PC-9 (cell line): ENCODE measurements around the gene IMMP2L. TPM values are rescaled to one million over a fixed set of nuclear protein-coding genes. Genes with fewer than 3 reads are reported as not detected.

Experiments
- BruUV-seq: library from RNA; stranded (reverse); fragments of 400-500 nt; replicated peaks from 2 replicates; lab custom pipeline; 2021; lab: Mats Ljungman, UMichigan
- CTCF ChIA-PET: fragments of 300-600 bp; sonication (Branson Sonifier 250); formaldehyde crosslinking; loops from one replicate; lab custom pipeline; 2022; ENCODE audit warnings: antibody characterized with exemption; lab: Charles Lee
- POLR2A ChIA-PET: fragments of 300-600 bp; sonication (Branson Sonifier 250); formaldehyde crosslinking; loops from one replicate; lab custom pipeline; 2022; ENCODE audit warnings: antibody characterized with exemption; ENCODE audit not compliant: unreplicated experiment; lab: Charles Lee
- DNase-seq, 2 experiments: peaks; one replicate each; pipeline versions ENCODE4 v3.0.0 to v3.0.0-alpha.2; 2015 to 2022; ENCODE audit warnings: mixed read lengths in 1 of 2
- H2AFZ ChIP-seq: fragments of 200-600 bp; sonication (generic); 2 replicates; pipeline ENCODE4 v1.8.1; 2017; ENCODE audit warnings: antibody characterized with exemption
- H3F3A ChIP-seq: fragments of 200-600 bp; sonication (generic); 2 replicates; pipeline ENCODE4 v1.8.1; 2017; ENCODE audit warnings: antibody characterized with exemption, mild to moderate bottlenecking, low read depth; ENCODE audit not compliant: insufficient read depth
- H3K27ac ChIP-seq: fragments of 200-600 bp; sonication (generic); 2 replicates; pipeline ENCODE4 v1.6.1; 2016; ENCODE audit warnings: mixed run types
- H3K27me3 ChIP-seq: fragments of 200-600 bp; sonication (generic); 2 replicates; pipeline ENCODE4 v1.6.1; 2016; ENCODE audit warnings: low read depth, mixed run types; ENCODE audit not compliant: insufficient read depth
- H3K36me3 ChIP-seq: fragments of 200-600 bp; sonication (generic); 2 replicates; pipeline ENCODE4 v1.6.1; 2016; ENCODE audit warnings: low read depth, mixed run types
- H3K4me1 ChIP-seq: fragments of 200-600 bp; sonication (generic); replicated peaks from 2 replicates; pipeline ENCODE4 v1.6.1; 2016; ENCODE audit warnings: mixed run types; ENCODE audit not compliant: insufficient read depth
- H3K4me2 ChIP-seq: fragments of 200-600 bp; sonication (generic); 2 replicates; pipeline ENCODE4 v1.6.1; 2017; ENCODE audit warnings: mixed run types
- H3K4me3 ChIP-seq: fragments of 200-600 bp; sonication (generic); 2 replicates; pipeline ENCODE4 v1.6.1; 2016; ENCODE audit warnings: mixed run types
- H3K79me2 ChIP-seq: fragments of 200-600 bp; sonication (generic); 2 replicates; pipeline ENCODE4 v1.6.1; 2017; ENCODE audit warnings: low read depth, mixed run types
- H3K9me2 ChIP-seq: fragments of 200-600 bp; sonication (generic); 2 replicates; pipeline ENCODE4 v1.8.1; 2017; ENCODE audit warnings: mild to moderate bottlenecking; ENCODE audit not compliant: insufficient read depth
- H3K9me3 ChIP-seq: fragments of 200-600 bp; sonication (generic); 2 replicates; pipeline ENCODE4 v1.8.1; 2016; ENCODE audit warnings: low read depth; ENCODE audit not compliant: insufficient read depth
- H4K20me1 ChIP-seq: fragments of 200-600 bp; sonication (generic); 2 replicates; pipeline ENCODE4 v1.8.1; 2017; ENCODE audit not compliant: insufficient read depth
- CTCF ChIP-seq: fragments of 200-600 bp; sonication (generic); conservative IDR thresholded peaks from 2 replicates; pipeline ENCODE4 v1.6.1; 2017; ENCODE audit warnings: mixed run types, antibody characterized with exemption, mild to moderate bottlenecking, moderate library complexity
- EZH2 ChIP-seq: fragments of 200-600 bp; sonication (generic); IDR thresholded peaks from 2 replicates; pipeline ENCODE4 v1.8.0; 2017; ENCODE audit warnings: antibody characterized with exemption, low read depth
- intact Hi-C: fragments of 100-400 bp; cut with micrococcal nuclease; formaldehyde crosslinking; loops from one replicate; pipeline ENCODE4 v1.10.0; 2022; ENCODE audit not compliant: unreplicated experiment
- total RNA-seq: library from RNA; stranded (reverse); gene quantifications from 2 replicates; pipeline ENCODE4 v1.2.3, GENCODE V29; 2021

Gene IMMP2L
- total RNA-seq, 1 experiment from 2014 or later = 40.5 TPM

DNA sequence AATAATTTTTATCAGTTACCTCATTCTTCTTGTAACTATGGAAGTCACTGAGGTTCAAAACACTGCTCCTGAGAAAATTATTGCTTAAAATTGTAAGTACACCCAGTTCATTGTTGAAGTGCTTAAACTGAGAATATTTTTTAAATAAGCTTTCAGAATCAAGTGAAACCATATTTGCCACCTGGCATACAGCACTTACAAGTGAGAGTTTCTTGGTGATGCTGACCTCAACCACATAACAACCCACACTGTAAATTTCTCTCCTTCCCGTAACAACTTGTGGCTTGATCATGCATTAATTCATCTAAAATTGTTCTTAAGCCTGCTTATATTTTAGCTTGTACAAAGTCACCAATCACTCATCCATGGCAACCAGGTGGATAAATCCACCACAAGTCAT, 34.0 kb downstream of the IMMP2L start:
- no peak overlapping the region for H3K4me3 ChIP-seq
- intact Hi-C loops = no loop called here
- H3F3A ChIP-seq = no peaks in the 10 kb centered on the region
- H3K79me2 ChIP-seq = no peaks in the 10 kb centered on the region
- no peak overlapping the region for H2AFZ ChIP-seq
- no peaks in the 10 kb centered on the region for H3K9me3 ChIP-seq
- no peak for TF ChIP-seq EZH2
- TF ChIP-seq CTCF = no peak
- no peaks in the 10 kb centered on the region for H3K36me3 ChIP-seq
- BruUV-seq = no TSS peak
- H4K20me1 ChIP-seq = no peaks in the 10 kb centered on the region
- H3K27me3 ChIP-seq = no peaks in the 10 kb centered on the region
- no peak for DNase-seq
- ChIA-PET CTCF (no interaction called here), POLR2A (interaction anchor here (0.7 kb wide), 1 partner anchor 9 kb away, joined by 8 read pairs; no protein-coding TSS in a partner anchor)
- no peak overlapping the region for H3K4me2 ChIP-seq
- H3K4me1 ChIP-seq = no peaks in the 10 kb centered on the region
- no peak overlapping the region for H3K27ac ChIP-seq
- no peaks in the 10 kb centered on the region for H3K9me2 ChIP-seq

GRCh38 chr7:111527545-111527944, 34.7 kb downstream of the IMMP2L start:
- Histone ChIP-seq H3K4me2 (no peak overlapping the region), H4K20me1 (no peaks in the 10 kb centered on the region), H3K4me3 (no peak overlapping the region), H3K27ac (no peak overlapping the region), H3K36me3 (no peaks in the 10 kb centered on the region), H3K27me3 (no peaks in the 10 kb centered on the region), H2AFZ (no peak overlapping the region), H3K79me2 (no peaks in the 10 kb centered on the region), H3K9me3 (no peaks in the 10 kb centered on the region), H3K9me2 (no peaks in the 10 kb centered on the region), H3K4me1 (no peaks in the 10 kb centered on the region), H3F3A (no peaks in the 10 kb centered on the region)
- intact Hi-C loops = no loop called here
- DNase-seq = no peak
- CTCF ChIA-PET = no interaction called here
- no peak for TF ChIP-seq EZH2
- no peak for TF ChIP-seq CTCF
- POLR2A ChIA-PET = interaction anchor here (0.6 kb wide), 1 partner anchor 336 kb away, joined by 3 read pairs; no protein-coding TSS in a partner anchor
- no TSS peak for BruUV-seq

- Histone ChIP-seq H3K27me3 (no peaks in the 10 kb centered on the region), H3K4me1 (no peaks in the 10 kb centered on the region), H3K4me2 (no peak overlapping the region), H3K79me2 (no peaks in the 10 kb centered on the region), H3K9me2 (no peaks in the 10 kb centered on the region), H3F3A (no peaks in the 10 kb centered on the region), H3K4me3 (no peak overlapping the region), H4K20me1 (no peaks in the 10 kb centered on the region), H2AFZ (no peak overlapping the region), H3K27ac (no peak overlapping the region), H3K36me3 (no peaks in the 10 kb centered on the region), H3K9me3 (no peaks in the 10 kb centered on the region)
- TF ChIP-seq CTCF = no peak
- no peak for TF ChIP-seq EZH2
- BruUV-seq = no TSS peak
- no peak for DNase-seq
- intact Hi-C loops = no loop called here
- CTCF ChIA-PET = no interaction called here
- POLR2A ChIA-PET = no interaction called here
Observed at GRCh38 chr7:111525100-111525499, 37.2 kb downstream of the IMMP2L start.
